ENCODE measurements around the gene SH3BP5.

DNA sequence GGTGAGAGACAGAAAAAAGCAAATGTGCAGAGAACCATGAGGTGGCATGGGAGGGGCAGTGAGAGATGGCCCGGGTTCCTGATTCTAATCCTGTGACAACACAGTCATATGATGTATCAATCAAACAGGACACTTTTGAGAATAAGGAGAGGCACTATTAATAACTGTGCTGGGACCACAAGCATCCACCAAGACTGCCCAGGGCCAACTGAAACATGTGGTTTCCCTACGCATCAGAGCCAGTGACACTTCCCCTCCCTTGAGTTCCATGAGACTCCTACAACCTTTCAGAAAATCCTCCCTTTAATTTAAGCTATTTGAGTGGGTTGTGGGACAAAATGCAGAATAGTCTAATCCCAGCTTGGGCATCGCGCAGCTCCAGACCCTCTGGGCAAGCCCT is 17.4 kb downstream of the SH3BP5 start:
- TF ChIP-seq, protein P1, sequence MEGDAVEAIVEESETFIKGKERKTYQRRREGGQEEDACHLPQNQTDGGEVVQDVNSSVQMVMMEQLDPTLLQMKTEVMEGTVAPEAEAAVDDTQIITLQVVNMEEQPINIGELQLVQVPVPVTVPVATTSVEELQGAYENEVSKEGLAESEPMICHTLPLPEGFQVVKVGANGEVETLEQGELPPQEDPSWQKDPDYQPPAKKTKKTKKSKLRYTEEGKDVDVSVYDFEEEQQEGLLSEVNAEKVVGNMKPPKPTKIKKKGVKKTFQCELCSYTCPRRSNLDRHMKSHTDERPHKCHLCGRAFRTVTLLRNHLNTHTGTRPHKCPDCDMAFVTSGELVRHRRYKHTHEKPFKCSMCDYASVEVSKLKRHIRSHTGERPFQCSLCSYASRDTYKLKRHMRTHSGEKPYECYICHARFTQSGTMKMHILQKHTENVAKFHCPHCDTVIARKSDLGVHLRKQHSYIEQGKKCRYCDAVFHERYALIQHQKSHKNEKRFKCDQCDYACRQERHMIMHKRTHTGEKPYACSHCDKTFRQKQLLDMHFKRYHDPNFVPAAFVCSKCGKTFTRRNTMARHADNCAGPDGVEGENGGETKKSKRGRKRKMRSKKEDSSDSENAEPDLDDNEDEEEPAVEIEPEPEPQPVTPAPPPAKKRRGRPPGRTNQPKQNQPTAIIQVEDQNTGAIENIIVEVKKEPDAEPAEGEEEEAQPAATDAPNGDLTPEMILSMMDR (IDR thresholded peaks at IDR 0.05), result no peak
- no peak for TF ChIP-seq POLR2A (IDR thresholded peaks at IDR 0.05)

Data from adrenal gland (tissue), 5 donors.